PFSK-1 (cell line): ENCODE data around the gene STX12.

Experiments used
- POLR2AphosphoS5 ChIP-seq: IDR thresholded peaks from 2 replicates; pipeline ENCODE4 v1.6.1; 2012; ENCODE audit warnings: low read depth, mild to moderate bottlenecking, control low read depth, low read length, moderate library complexity
- SIN3A ChIP-seq: IDR thresholded peaks from 2 replicates; pipeline ENCODE4 v1.6.1; 2012; ENCODE audit warnings: mild to moderate bottlenecking, low read length, moderate library complexity, borderline replicate concordance; ENCODE audit not compliant: insufficient read depth
- TAF1 ChIP-seq: IDR thresholded peaks from 2 replicates; pipeline ENCODE4 v1.6.1; 2012; ENCODE audit warnings: low read length, control low read depth, borderline replicate concordance; ENCODE audit not compliant: insufficient read depth
- TF ChIP-seq, protein P1 (sequence below), 2 experiments: IDR thresholded peaks; 2 replicates each; pipeline versions ENCODE4 v1.6.1 to v1.8.0; 2011 to 2012; ENCODE audit warnings: low read depth in 2 of 2, low read length in 2 of 2, control low read depth in 1 of 2, inconsistent platforms in 1 of 2, mild to moderate bottlenecking in 1 of 2, moderate library complexity in 1 of 2; ENCODE audit not compliant: insufficient read depth in 1 of 2

DNA sequence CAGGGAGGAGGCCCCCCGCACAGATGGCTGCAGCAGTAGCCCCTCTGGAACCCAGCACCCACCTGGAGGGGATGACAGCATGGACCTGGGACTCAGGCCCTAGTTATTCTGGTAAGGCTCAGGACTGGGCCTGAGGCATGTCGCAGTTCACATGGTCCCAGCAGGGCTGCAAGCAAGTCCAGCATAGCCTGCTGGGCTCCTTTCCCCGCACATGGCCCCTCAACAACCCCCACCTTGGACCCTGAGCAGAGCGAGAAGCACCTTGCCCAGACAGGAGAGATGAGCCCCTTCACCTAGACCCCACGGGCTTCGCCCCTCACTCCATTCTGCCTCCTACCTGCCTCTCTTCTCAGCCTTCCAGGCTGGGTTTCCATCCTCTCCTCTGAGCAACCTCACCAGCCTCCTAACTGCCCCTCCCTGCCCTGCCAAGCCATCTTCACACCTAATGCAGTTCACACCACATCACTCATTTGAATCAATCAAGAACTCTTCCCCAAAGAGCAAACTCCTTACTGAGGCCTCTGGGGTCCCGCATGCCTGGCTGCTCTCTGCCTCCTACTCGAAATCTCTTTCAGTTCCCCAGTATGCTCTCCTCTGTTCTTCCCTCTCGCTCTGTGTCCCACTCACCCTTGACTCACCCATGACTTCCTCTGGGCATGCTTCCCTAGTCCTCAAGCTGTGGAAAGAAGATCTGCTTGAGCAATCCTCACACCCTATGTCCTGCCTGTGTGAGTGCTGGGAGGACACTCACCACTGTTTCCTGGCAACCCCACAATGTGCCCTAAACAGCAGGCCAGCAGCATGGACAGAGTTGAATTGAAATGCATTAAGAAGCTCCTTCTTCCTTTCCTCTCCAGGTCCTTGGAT, 89.9 kb downstream of the STX12 start:
- TF ChIP-seq, protein P1, sequence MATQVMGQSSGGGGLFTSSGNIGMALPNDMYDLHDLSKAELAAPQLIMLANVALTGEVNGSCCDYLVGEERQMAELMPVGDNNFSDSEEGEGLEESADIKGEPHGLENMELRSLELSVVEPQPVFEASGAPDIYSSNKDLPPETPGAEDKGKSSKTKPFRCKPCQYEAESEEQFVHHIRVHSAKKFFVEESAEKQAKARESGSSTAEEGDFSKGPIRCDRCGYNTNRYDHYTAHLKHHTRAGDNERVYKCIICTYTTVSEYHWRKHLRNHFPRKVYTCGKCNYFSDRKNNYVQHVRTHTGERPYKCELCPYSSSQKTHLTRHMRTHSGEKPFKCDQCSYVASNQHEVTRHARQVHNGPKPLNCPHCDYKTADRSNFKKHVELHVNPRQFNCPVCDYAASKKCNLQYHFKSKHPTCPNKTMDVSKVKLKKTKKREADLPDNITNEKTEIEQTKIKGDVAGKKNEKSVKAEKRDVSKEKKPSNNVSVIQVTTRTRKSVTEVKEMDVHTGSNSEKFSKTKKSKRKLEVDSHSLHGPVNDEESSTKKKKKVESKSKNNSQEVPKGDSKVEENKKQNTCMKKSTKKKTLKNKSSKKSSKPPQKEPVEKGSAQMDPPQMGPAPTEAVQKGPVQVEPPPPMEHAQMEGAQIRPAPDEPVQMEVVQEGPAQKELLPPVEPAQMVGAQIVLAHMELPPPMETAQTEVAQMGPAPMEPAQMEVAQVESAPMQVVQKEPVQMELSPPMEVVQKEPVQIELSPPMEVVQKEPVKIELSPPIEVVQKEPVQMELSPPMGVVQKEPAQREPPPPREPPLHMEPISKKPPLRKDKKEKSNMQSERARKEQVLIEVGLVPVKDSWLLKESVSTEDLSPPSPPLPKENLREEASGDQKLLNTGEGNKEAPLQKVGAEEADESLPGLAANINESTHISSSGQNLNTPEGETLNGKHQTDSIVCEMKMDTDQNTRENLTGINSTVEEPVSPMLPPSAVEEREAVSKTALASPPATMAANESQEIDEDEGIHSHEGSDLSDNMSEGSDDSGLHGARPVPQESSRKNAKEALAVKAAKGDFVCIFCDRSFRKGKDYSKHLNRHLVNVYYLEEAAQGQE (IDR thresholded peaks at IDR 0.05; ENCODE audit: insufficient read depth in 1 of 2, low read depth in 2 of 2, low read length in 2 of 2), result no peak
- TF ChIP-seq TAF1 (no peak), POLR2AphosphoS5 (no peak), SIN3A (no peak)
